ENCODE measurements around the gene EPHX1. TPM values are rescaled to one million over a fixed set of nuclear protein-coding genes. Genes with fewer than 3 reads are reported as not detected.

Gene EPHX1
- total and polyA plus RNA-seq, 12 donors = 251 to 3,548 (median 1,658) TPM

DNA sequence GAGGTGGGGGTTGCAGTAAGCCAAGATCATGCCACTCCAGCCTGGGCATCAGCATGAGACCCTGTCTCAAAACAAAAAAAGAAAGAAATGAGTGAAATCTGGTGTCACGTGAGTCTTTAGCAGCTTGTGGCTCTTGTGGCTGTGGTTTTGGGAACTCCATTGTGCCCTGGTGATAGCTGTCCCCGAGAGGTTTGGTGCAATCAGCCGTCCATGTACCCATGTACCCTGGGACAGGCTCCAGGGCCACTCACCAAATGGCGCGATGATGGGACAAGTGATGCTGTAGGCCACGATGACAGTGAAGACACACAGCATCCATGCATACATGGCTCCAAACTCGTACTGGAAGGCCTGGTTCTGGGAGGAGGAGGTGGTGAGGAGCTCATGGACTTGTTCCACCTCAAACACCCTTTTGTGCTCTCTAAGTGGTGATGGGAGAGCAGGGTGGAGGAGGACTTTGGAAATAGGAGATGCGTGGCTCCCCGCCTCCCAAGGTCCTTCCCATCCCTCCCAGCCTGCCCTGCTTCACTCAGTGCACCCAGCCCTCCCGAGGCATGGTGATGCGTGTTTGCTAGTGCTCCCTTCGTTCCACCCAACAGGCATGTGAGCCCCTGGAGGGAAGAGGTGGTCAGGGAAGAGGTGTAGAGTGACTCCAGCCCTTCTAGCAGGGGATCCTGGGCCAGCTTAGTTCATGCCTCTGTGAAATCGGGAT lies 42.6 kb downstream of the EPHX1 start:
- intact Hi-C loops (cut with DNase I) = no loop called here
- Histone ChIP-seq H3K4me3 (no peak overlapping the region), H3K36me3 (replicated peaks in 1 of 2) (peaks cover 0 to 29% of the 10 kb centered on the region in 2 donors), H3K27ac (peak overlapping the region in 2 of 5 donors; percentile 30 to 38), H3K9me3 (replicated peaks in 1 of 3) (no peaks in the 10 kb centered on the region), H3K27me3 (no peaks in the 10 kb centered on the region), H3K4me1 (replicated peaks in 1 of 2) (peaks cover 0 to 4% of the 10 kb centered on the region in 2 donors)
- WGBS, 4 donors = 91 to 92% (median 92%) methylated on average over 11 to 13 of the region's 13 CpGs
- no peak for TF ChIP-seq POLR2A (IDR thresholded peaks at IDR 0.05)
- TF ChIP-seq, protein P1, sequence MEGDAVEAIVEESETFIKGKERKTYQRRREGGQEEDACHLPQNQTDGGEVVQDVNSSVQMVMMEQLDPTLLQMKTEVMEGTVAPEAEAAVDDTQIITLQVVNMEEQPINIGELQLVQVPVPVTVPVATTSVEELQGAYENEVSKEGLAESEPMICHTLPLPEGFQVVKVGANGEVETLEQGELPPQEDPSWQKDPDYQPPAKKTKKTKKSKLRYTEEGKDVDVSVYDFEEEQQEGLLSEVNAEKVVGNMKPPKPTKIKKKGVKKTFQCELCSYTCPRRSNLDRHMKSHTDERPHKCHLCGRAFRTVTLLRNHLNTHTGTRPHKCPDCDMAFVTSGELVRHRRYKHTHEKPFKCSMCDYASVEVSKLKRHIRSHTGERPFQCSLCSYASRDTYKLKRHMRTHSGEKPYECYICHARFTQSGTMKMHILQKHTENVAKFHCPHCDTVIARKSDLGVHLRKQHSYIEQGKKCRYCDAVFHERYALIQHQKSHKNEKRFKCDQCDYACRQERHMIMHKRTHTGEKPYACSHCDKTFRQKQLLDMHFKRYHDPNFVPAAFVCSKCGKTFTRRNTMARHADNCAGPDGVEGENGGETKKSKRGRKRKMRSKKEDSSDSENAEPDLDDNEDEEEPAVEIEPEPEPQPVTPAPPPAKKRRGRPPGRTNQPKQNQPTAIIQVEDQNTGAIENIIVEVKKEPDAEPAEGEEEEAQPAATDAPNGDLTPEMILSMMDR (IDR thresholded peaks at IDR 0.05) = no peak
- no peak for DNase-seq

DNA sequence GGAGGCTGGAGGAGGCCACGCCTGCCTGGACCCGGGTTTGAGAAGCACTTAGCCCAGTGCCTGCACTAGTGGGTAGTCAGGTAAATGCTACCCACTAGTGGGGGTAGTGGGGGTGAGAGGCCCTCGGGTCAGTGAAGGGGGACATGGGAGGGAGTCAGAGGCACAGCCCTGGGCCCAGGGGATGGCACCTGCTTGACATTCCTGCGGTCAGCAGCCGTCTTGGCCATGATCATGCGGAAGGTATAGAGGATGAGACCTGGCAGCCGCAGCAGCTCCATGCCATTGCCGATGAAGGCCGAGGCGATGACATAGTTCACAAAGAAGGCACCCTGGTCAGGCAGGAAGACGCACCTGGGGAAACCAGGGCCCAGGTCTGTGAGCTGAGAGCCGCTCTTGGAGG lies 43.5 kb downstream of the EPHX1 start:
- H3K4me3 ChIP-seq = no peak overlapping the region
- WGBS, 4 donors = 89 to 99% (median 94%) methylated on average over 8 to 12 of the region's 12 CpGs
- H3K4me1 ChIP-seq (replicated peaks in 1 of 2) = peaks cover 0 to 4% of the 10 kb centered on the region in 2 donors
- no peak for DNase-seq
- H3K9me3 ChIP-seq (replicated peaks in 1 of 3) = no peaks in the 10 kb centered on the region
- peaks cover 0 to 22% of the 10 kb centered on the region in 2 donors for H3K36me3 ChIP-seq (replicated peaks in 1 of 2)
- intact Hi-C loops (cut with DNase I) = no loop called here
- H3K27me3 ChIP-seq = no peaks in the 10 kb centered on the region
- TF ChIP-seq, protein P1 (IDR thresholded peaks at IDR 0.05) = no peak
- TF ChIP-seq POLR2A (IDR thresholded peaks at IDR 0.05) = no peak
- no peak overlapping the region for H3K27ac ChIP-seq

DNA sequence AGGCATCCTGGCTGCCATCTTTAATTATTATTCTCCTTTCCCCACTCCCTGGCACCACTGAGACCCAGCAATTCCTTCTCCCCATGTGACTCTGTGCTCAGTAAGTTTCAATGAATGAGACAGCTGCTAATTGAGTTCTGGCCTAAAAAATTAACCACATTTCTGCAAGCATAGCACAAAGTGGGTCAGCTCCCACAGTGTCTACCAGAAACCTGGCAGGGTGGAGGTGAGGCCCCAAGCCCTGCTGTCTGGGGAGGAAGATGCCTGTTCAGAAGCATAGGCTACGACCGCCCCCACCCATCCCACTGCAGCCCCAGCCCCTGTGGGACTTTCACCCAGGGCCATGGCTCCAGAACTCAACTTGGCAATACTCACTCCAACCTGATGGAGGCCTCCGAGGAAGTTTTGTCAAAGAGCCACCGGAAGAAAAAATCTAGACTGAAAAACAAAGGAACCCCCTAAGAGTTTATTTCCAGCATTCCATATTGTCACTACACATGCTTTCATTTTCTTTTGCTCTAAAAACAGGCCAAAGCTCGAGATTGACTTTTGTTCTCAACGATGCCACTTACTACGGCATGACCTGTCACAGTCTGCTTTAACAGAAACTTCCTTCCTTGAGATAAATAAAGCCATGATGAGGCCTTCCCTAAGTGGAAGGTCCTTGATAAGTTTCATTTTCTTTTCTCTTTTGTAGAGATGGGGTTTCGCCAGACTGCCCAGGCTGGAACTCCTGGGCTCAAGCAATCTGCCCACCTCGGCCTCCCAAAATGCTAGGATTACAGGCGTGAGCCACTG lies 45.8 kb downstream of the EPHX1 start:
- WGBS, 4 donors = 74 to 90% (median 79%) methylated on average over 10 of the region's 10 CpGs
- intact Hi-C loops (cut with DNase I) = no loop called here
- H3K27me3 ChIP-seq = no peaks in the 10 kb centered on the region
- no peak for DNase-seq
- H3K27ac ChIP-seq = no peak overlapping the region
- H3K36me3 ChIP-seq (replicated peaks in 1 of 2) = peaks cover 0 to 36% of the 10 kb centered on the region in 2 donors
- peaks cover 0 to 4% of the 10 kb centered on the region in 2 donors for H3K4me1 ChIP-seq (replicated peaks in 1 of 2)
- H3K9me3 ChIP-seq (replicated peaks in 1 of 3) = no peaks in the 10 kb centered on the region
- TF ChIP-seq POLR2A (IDR thresholded peaks at IDR 0.05) = no peak
- TF ChIP-seq, protein P1 (IDR thresholded peaks at IDR 0.05) = peak in 2 of 6 experiments; percentile 10 to 16
- no peak overlapping the region for H3K4me3 ChIP-seq

DNA sequence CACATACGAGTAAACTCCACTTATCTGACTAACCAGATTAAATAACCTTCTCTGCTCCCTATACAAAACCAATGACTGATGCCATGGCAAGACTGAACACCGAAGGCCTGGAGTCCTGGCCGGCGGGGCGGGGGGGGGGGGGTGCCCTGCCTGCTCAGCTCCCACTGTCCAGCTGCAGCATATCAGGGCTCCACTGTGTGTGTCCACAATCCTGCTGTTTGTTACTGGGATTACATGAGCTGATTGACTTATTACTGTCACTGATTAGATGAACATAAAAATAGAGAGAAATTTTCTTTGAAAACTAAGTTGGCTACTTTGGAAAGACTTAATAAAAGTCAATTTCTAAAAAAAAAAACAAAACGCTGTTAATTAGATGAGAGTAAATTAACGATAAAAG lies 47.3 kb downstream of the EPHX1 start:
- H3K27me3 ChIP-seq = no peaks in the 10 kb centered on the region
- no peak overlapping the region for H3K4me3 ChIP-seq
- H3K9me3 ChIP-seq (replicated peaks in 1 of 3) = no peaks in the 10 kb centered on the region
- no peak overlapping the region for H3K27ac ChIP-seq
- no peaks in the 10 kb centered on the region for H3K4me1 ChIP-seq (replicated peaks in 1 of 2)
- intact Hi-C loops (cut with DNase I) = no loop called here
- peaks cover 0 to 50% of the 10 kb centered on the region in 2 donors for H3K36me3 ChIP-seq (replicated peaks in 1 of 2)
- 67 to 72% (median 69%) methylated on average over 6 to 7 of the region's 7 CpGs for WGBS, 4 donors
- no peak for DNase-seq
- TF ChIP-seq, protein P1 (IDR thresholded peaks at IDR 0.05) = no peak
- TF ChIP-seq POLR2A (IDR thresholded peaks at IDR 0.05) = no peak

Data from adrenal gland (tissue), 12 donors.